GM12874 (cell line): ENCODE results near the gene COL1A1.

Experiments
- TF ChIP-seq, protein P1 (sequence below): IDR thresholded peaks from 2 replicates; pipeline ENCODE4 v1.5.1; 2011; ENCODE audit warnings: low read depth, mild to moderate bottlenecking, control low read depth, low read length, moderate library complexity; ENCODE audit not compliant: insufficient read depth

The COL1A1 gene

DNA sequence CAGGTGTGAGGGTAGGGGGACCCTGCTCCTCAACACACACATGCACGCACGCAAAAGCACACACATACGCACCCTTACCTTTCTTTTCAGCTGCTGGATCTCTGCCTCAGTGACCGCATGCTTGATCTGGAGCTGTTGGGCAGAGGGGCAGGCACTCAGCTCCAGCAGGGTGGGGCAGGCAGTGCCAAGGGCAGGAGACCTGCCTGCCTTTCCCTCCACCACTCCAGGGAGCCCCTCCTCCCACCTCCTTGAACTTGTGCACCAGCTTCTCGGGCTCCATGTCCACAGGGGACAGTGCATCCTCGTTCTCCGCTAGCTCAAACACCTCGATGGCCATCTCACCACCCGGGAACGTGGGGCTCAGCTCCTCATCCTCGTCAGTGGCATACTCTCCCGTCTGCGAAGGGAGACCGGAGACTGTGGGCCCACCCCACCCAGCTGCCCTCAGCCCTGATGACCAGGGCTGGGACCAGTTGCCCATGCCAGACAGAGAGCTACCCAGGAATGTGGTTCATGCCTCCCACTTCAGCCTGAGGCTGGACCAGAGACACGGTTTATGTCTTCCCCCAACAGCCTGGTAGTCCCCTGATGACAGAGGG lies 62.1 kb downstream of the COL1A1 start:
- TF ChIP-seq, protein P1, sequence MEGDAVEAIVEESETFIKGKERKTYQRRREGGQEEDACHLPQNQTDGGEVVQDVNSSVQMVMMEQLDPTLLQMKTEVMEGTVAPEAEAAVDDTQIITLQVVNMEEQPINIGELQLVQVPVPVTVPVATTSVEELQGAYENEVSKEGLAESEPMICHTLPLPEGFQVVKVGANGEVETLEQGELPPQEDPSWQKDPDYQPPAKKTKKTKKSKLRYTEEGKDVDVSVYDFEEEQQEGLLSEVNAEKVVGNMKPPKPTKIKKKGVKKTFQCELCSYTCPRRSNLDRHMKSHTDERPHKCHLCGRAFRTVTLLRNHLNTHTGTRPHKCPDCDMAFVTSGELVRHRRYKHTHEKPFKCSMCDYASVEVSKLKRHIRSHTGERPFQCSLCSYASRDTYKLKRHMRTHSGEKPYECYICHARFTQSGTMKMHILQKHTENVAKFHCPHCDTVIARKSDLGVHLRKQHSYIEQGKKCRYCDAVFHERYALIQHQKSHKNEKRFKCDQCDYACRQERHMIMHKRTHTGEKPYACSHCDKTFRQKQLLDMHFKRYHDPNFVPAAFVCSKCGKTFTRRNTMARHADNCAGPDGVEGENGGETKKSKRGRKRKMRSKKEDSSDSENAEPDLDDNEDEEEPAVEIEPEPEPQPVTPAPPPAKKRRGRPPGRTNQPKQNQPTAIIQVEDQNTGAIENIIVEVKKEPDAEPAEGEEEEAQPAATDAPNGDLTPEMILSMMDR = no peak

DNA sequence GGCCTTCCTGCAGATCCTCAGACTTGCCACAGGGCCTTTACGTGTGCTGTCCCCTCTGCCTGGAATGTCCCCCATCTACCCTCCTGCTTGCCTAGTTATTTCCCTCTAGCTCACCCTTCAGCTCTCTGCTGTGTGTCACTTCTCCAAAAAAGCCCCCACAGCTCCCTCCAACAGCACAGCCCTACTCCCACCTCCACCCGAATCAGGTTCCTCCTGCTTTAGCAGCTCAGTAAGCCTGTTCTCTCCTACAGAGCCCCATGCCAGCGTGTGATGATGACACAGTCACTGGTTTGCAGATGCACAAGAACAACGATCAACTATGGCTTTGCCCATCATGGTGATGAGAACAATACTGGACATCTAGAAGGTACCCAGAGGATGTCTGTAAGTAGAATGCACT lies 64.4 kb downstream of the COL1A1 start:
- TF ChIP-seq, protein P1 = no peak

DNA sequence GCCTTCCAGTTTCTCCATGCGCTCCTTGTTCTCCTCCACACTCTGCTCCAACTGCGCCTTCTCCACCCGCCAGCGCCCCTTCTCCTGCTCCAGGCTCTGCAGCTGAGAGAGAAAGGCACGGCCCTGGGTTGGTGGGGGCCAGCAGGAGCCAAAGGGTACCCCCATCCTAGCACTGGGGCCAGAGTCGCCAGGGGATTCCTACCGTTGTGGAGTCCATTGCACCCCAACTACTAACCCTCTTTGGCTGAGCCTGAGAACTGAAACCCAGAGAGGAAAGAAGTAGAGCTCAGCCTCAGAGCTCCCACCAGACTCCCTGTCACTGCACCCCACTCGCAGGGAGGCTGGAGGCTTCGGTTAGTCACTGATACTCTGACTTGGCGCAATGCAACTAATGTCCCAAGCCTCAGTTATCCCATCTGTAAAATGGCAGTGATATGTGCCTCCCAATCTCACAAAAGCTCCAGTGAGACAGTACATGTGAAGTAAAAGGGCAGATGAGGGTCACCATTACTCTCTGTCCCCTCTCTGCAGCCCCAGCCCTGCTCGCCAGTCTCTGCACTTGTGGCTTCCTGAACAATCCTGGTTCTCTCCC lies 65.2 kb downstream of the COL1A1 start:
- TF ChIP-seq, protein P1 = no peak

DNA sequence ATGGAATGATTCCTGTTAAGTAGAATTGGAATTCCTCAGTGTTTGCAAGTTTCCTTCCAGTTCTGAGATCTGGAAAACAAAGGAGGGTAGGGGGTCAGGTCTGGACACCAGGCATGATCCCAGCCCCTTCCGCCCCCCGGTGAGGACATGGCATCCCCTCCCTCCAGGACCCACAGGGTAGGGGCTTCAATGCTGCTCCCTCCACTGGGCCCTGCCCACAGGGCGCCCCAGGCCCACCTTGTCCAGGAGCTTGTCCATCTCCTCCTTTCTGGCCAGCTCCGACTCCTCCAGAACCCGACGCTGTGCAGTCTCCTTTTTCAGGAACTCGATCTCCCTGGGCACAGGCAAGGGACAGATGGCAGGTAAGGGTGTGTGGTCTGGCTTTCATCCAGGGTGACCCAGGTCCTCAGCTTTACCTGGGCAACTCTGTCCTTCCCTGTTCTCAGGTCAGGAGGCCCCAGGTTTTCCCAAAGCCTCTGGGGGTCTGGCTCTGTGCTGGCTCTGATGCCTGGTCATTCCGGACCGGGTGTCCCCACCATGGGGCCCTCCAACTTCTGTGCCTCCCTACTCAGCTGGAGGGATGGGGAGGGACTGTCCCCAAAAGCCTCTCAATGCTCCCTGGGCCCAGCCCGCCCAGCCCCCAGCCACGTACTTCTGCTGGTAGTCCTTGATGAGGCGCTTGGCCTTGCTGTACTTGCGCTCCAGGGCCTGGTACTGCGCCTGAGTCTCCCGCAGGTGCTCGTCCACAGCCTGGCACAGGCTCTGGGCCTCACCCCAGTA lies 65.9 kb downstream of the COL1A1 start:
- TF ChIP-seq, protein P1 = no peak

DNA sequence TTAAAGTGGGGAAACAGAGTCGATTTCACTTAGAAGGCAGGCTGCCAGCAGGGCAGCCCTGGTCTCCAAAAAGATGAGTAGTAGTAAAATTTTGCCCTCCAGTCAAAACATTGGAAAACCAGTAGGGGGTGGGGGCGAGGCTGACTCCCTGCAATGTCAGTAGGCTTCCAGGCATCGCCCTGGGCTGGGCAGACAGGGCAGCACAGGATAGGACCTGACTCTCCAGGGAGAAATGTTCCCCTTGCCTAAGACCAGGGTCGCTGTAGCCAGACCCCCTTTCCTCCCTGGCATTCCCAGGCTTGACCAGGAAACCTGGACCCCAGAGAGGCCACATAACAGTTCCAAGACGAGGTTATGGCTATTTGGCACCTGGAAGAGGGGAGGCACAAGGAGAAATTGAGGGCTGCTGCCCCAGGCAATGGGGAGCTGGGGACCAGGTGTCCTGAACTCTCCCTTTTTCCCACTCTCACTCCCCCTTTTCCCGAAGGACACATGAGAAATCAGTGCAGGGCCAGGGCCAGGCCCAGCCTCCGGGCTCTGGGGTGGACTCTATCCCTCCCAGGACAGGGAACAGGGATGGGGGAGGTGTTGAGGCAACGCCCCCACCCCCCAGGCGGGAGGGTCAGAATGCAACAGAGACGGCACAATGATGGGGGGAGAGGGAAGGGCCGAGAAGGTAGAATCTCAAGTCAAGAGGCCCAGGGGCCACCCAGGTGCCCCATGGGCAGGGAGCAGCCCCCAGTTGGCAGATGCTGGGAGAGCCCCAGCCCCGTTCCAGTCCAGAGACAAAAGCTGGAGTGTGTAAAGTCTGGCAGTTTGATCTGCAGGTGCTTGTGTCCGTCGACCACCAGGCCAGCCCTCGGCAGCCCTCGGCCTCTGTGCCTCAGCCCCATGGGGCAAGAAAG lies 67.0 kb downstream of the COL1A1 start:
- TF ChIP-seq, protein P1 = no peak

DNA sequence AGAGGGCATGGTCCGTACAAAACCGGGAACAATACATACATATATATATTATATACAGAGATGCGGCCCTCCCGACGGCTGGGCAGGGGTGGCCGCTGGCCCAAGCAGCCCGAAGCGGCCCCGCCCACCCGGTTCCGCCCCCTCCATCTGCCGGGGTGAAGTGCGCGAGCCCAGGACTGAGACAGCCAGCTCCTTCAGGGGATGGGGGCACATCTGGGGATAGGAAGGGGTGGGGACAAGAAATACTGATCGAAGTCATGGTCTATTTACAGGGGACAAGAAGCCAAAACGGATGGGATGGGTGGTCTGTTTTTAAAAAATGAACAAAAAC lies 67.7 kb downstream of the COL1A1 start:
- TF ChIP-seq, protein P1 = no peak
